HepG2 (cell line): ENCODE results near the gene PPOX. TPM values are rescaled to one million over a fixed set of nuclear protein-coding genes. Genes with fewer than 3 reads are reported as not detected.

Experiments
- ASH2L ChIP-seq: fragments of 300-600, 200-600 bp; sonication (generic); IDR thresholded peaks from 2 replicates; pipeline ENCODE4 v1.7.0; 2017; ENCODE audit warnings: low read depth, mild to moderate bottlenecking, moderate library complexity, mixed read lengths, low read length; ENCODE audit not compliant: insufficient read length
- ATAD3A ChIP-seq: sonication (generic); formaldehyde crosslinking; IDR thresholded peaks from 2 replicates; pipeline ENCODE4 v1.4.0; 2020; ENCODE audit warnings: missing genetic modification reagents
- BCL6 ChIP-seq: IDR thresholded peaks from 2 replicates; pipeline ENCODE4 v1.6.1; 2016; ENCODE audit warnings: missing genetic modification reagents, missing compliant biosample characterization
- DMAP1 ChIP-seq: IDR thresholded peaks from 2 replicates; pipeline ENCODE4 v1.6.1; 2016
- FOXA3 ChIP-seq: IDR thresholded peaks from 2 replicates; pipeline ENCODE4 v1.6.1; 2016; ENCODE audit warnings: missing genetic modification reagents, missing compliant biosample characterization
- FOXP1 ChIP-seq, 2 experiments: fragments of 450-650 bp in 1 of 2; IDR thresholded peaks; 2 replicates each; pipeline ENCODE4 v1.6.1; 2017 to 2018; ENCODE audit warnings: antibody characterized with exemption in 1 of 2
- HNF4A ChIP-seq: sonication (generic); formaldehyde crosslinking; IDR thresholded peaks from 2 replicates; pipeline ENCODE4 v1.4.0; 2020; ENCODE audit warnings: missing genetic modification reagents
- NCOA2 ChIP-seq: sonication (generic); formaldehyde crosslinking; IDR thresholded peaks from 2 replicates; pipeline ENCODE4 v1.8.0; 2022; ENCODE audit warnings: inconsistent platforms
- NFKBIZ ChIP-seq: IDR thresholded peaks from 2 replicates; pipeline ENCODE4 v1.6.1; 2018; ENCODE audit warnings: missing genetic modification reagents, missing compliant biosample characterization
- NR2F6 ChIP-seq, 2 experiments: IDR thresholded peaks; 2 replicates each; pipeline ENCODE4 v1.6.1; 2016; ENCODE audit warnings: antibody characterized with exemption in 1 of 2, mild to moderate bottlenecking in 1 of 2
- RORA ChIP-seq: sonication (generic); formaldehyde crosslinking; IDR thresholded peaks from 2 replicates; pipeline ENCODE4 v1.5.0; 2020; ENCODE audit warnings: mild to moderate bottlenecking, missing genetic modification reagents, moderate library complexity
- SALL1 ChIP-seq: sonication (generic); formaldehyde crosslinking; IDR thresholded peaks from 2 replicates; pipeline ENCODE4 v1.8.0; 2022; ENCODE audit warnings: mild to moderate bottlenecking, missing genetic modification reagents
- SP1 ChIP-seq, 2 experiments: fragments of 450-650 bp in 1 of 2; sonication (generic) in 1 of 2; formaldehyde crosslinking in 1 of 2; IDR thresholded peaks; 2 replicates each; pipeline versions ENCODE4 v1.4.0 to v1.6.1; 2016 to 2020; ENCODE audit warnings: missing genetic modification reagents in 1 of 2
- XRCC5 ChIP-seq: fragments of 200-400 bp; formaldehyde crosslinking; optimal IDR thresholded peaks from 2 replicates; pipeline ENCODE3; 2017; ENCODE audit warnings: mild to moderate bottlenecking, low read length
- ZBTB26 ChIP-seq: IDR thresholded peaks from 2 replicates; pipeline ENCODE4 v1.6.1; 2016; ENCODE audit warnings: missing compliant biosample characterization, missing genetic modification reagents, borderline replicate concordance
- ZC3H13 ChIP-seq: sonication (generic); formaldehyde crosslinking; IDR thresholded peaks from 2 replicates; pipeline ENCODE4 v1.8.1; 2023; ENCODE audit warnings: mild to moderate bottlenecking, missing genetic modification reagents, moderate library complexity
- ZEB1 ChIP-seq: IDR thresholded peaks from 2 replicates; pipeline ENCODE4 v1.6.1; 2012; ENCODE audit warnings: mild to moderate bottlenecking, low read depth, inconsistent platforms; ENCODE audit not compliant: insufficient replicate concordance
- ZFX ChIP-seq: sonication (generic); formaldehyde crosslinking; IDR thresholded peaks from 2 replicates; pipeline ENCODE4 v1.4.0; 2020; ENCODE audit warnings: mild to moderate bottlenecking, low read depth, missing genetic modification reagents, moderate library complexity
- ZNF24 ChIP-seq: fragments of 450-650 bp; IDR thresholded peaks from 2 replicates; pipeline ENCODE4 v1.6.1; 2017; ENCODE audit warnings: antibody characterized with exemption, mild to moderate bottlenecking
- ZNF296 ChIP-seq: sonication (generic); formaldehyde crosslinking; conservative IDR thresholded peaks from 2 replicates; pipeline ENCODE4 v1.5.0; 2020; ENCODE audit warnings: mild to moderate bottlenecking, missing genetic modification reagents
- ZNF343 ChIP-seq: sonication (generic); formaldehyde crosslinking; IDR thresholded peaks from 2 replicates; pipeline ENCODE4 v1.4.0; 2020; ENCODE audit warnings: mild to moderate bottlenecking, missing genetic modification reagents
- ZNF513 ChIP-seq: sonication (generic); formaldehyde crosslinking; conservative IDR thresholded peaks from 2 replicates; pipeline ENCODE4 v1.5.0; 2020; ENCODE audit warnings: missing genetic modification reagents
- ZNF556 ChIP-seq: sonication (generic); formaldehyde crosslinking; IDR thresholded peaks from 2 replicates; pipeline ENCODE4 v1.4.0; 2020; ENCODE audit warnings: mild to moderate bottlenecking, missing genetic modification reagents, borderline replicate concordance
- ZNF557 ChIP-seq: sonication (generic); formaldehyde crosslinking; IDR thresholded peaks from 2 replicates; pipeline ENCODE4 v1.4.0; 2020; ENCODE audit warnings: missing genetic modification reagents
- ZNF674 ChIP-seq: sonication (generic); formaldehyde crosslinking; IDR thresholded peaks from 2 replicates; pipeline ENCODE4 v1.5.0; 2020; ENCODE audit warnings: low read depth, mild to moderate bottlenecking, missing genetic modification reagents
- ZNF766 ChIP-seq: sonication (generic); formaldehyde crosslinking; IDR thresholded peaks from 2 replicates; pipeline ENCODE4 v1.5.0; 2020; ENCODE audit warnings: missing genetic modification reagents, borderline replicate concordance
- ZNF784 ChIP-seq: sonication (generic); formaldehyde crosslinking; IDR thresholded peaks from 2 replicates; pipeline ENCODE4 v1.5.1; 2020; ENCODE audit warnings: missing genetic modification reagents, mild to moderate bottlenecking, borderline replicate concordance
- ZSCAN21 ChIP-seq: sonication (generic); formaldehyde crosslinking; IDR thresholded peaks from 2 replicates; pipeline ENCODE4 v1.8.0; 2022; ENCODE audit warnings: mild to moderate bottlenecking, missing genetic modification reagents, moderate library complexity, borderline replicate concordance
- polyA plus RNA-seq, 8 experiments: library from polyadenylated mRNA; depleted of rRNA in 3 of 8; stranded (reverse) in 7 of 8; unstranded in 1 of 8; fragments of >200 nt; fragmentation: Illumina TruSeq in 4 of 8; extraction: Trizol in 4 of 8; gene quantifications; 2 replicates each; pipeline versions ENCODE4 v1.2.1 to v1.2.3, GENCODE V29; 2011 to 2016; ENCODE audit warnings: low read depth in 4 of 8, missing spikeins in 1 of 8, mixed read lengths in 1 of 8; ENCODE audit not compliant: insufficient read depth in 1 of 8
- total RNA-seq, 5 experiments: library from RNA; depleted of rRNA; stranded (reverse); fragments of >200 nt; fragmentation: Illumina TruSeq; extraction: Trizol; gene quantifications; 2 replicates each; pipeline ENCODE4 v1.2.3, GENCODE V29; 2016; ENCODE audit warnings: low read depth in 1 of 5

The PPOX gene
- total and polyA plus RNA-seq, 2 of the 13 experiments (the other 11 are each of a cell fraction or from before 2014, with no cell fraction given), result 15.5 to 27.7 TPM

- peak; percentile 87 for TF ChIP-seq HNF4A (CRISPR knock-in tag)
- TF ChIP-seq ZFX, result peak; percentile 18; the same call in 1 of the 2 replicates
- no peak for TF ChIP-seq ZNF513 (CRISPR knock-in tag)
- TF ChIP-seq ZNF557 (CRISPR knock-in tag), result peak; percentile 59; the same call in 1 of the 2 replicates
- peak; percentile 89 for TF ChIP-seq ZC3H13
- no peak for TF ChIP-seq ZEB1
- TF ChIP-seq BCL6 (CRISPR knock-in tag), result peak; percentile 54; the same call in 1 of the 2 replicates
- TF ChIP-seq ZNF24, result no peak
- TF ChIP-seq SP1 (IDR thresholded peaks at IDR 0.05), result no peak
- peak; percentile 36; the same call in 1 of the 2 replicates for TF ChIP-seq SP1 (CRISPR knock-in tag; IDR thresholded peaks at IDR 0.05)
- no peak for TF ChIP-seq ZNF766 (CRISPR knock-in tag)
- TF ChIP-seq ZNF556 (CRISPR knock-in tag), result 0 out of 2 replicates have a peak, but pooled peaks have one; percentile 23
- TF ChIP-seq FOXA3 (CRISPR knock-in tag), result peak; percentile 88
- peak; percentile 65 for TF ChIP-seq NR2F6 (IDR thresholded peaks at IDR 0.05)
- TF ChIP-seq NR2F6 (CRISPR knock-in tag; IDR thresholded peaks at IDR 0.05), result peak; percentile 71; the same call in 1 of the 2 replicates
- TF ChIP-seq ATAD3A (CRISPR knock-in tag), result no peak
- no peak for TF ChIP-seq ZNF784 (CRISPR knock-in tag)
- TF ChIP-seq ZNF343, result no peak
- TF ChIP-seq DMAP1, result peak; percentile 88
- TF ChIP-seq ZBTB26 (CRISPR knock-in tag), result no peak
- no peak for TF ChIP-seq FOXP1 (IDR thresholded peaks at IDR 0.05)
- TF ChIP-seq FOXP1 (CRISPR knock-in tag; IDR thresholded peaks at IDR 0.05), result peak; percentile 94
- peak; percentile 24 for TF ChIP-seq XRCC5
- TF ChIP-seq NFKBIZ (CRISPR knock-in tag), result no peak; the same call in 1 of the 2 replicates
- TF ChIP-seq ZNF674, result no peak
- TF ChIP-seq SALL1 (CRISPR knock-in tag), result peak; percentile 90
- peak; percentile 83 for TF ChIP-seq NCOA2 (CRISPR knock-in tag)
- no peak for TF ChIP-seq RORA
- TF ChIP-seq ZNF296, result 0 out of 2 replicates have a peak, but pooled peaks have one; percentile 31
- peak; percentile 25 for TF ChIP-seq ASH2L
- 0 out of 2 replicates have a peak, but pooled peaks have one; percentile 56 for TF ChIP-seq ZSCAN21 (CRISPR knock-in tag)
These were observed 52.3 kb downstream of the PPOX start (continued) for GRCh38 chr1:161218301-161219077.
